Esophagus mucosa (tissue), 1 donor: Measurements from ENCODE around the gene TRAF3. TPM values are rescaled to one million over a fixed set of nuclear protein-coding genes. Genes with fewer than 3 reads are reported as not detected.
A peak's percentile ranks its signal among the peaks of the same experiment; 100 is the strongest.
"Not testable (repeated sequence)": the region's sequence is repeated elsewhere in the genome, so short reads cannot be mapped to it uniquely, and the experiment has no call there.

Source experiments
- ATAC-seq: fragments of 200-7000 bp; cut with Tn5 transposase; one replicate; pipeline ENCODE4 v1.9.1; 2020
- total RNA-seq: library from RNA; stranded (reverse); gene quantifications from one replicate; pipeline ENCODE4 v1.2.4, GENCODE V29; 2023
- donor health status: DM: yes; HTN: yes; CAD: no.

TRAF3 gene
- total RNA-seq, 1 donor from 2014 or later: 15.1 TPM

GRCh38 chr14:102926104-102926503 lies 148.9 kb downstream of the TRAF3 start:
- no peak for ATAC-seq

- ATAC-seq: not testable (repeated sequence)
Observed at GRCh38 chr14:102926840-102927239, 149.6 kb downstream of the TRAF3 start.

DNA sequence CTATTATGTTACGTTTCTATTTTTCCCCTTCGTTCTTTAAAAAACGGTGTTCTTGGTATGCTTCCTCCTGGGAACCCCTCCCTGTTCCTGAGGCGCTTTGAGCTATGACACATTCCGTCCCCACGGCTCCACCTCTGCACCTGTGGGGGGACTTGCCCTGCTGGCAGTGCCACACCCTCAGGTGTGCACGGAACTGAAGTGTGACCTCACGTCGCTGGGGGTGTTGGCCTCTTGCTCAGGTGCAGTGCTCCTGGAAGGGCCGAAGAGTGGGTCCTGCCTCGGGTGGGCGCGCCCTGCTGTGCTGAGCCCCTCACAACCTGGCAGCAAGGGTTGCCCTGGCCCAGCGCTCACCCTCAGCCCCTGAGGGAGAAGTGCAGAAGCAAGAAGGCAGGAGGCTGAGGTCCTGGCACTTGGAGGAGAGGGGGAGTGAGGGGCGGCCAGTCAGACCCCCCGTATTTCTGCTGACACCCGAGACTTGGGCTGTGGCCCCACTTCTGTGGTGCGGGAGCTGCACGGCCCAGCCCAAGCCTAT lies 150.2 kb downstream of the TRAF3 start:
- ATAC-seq: peak; percentile 77

DNA sequence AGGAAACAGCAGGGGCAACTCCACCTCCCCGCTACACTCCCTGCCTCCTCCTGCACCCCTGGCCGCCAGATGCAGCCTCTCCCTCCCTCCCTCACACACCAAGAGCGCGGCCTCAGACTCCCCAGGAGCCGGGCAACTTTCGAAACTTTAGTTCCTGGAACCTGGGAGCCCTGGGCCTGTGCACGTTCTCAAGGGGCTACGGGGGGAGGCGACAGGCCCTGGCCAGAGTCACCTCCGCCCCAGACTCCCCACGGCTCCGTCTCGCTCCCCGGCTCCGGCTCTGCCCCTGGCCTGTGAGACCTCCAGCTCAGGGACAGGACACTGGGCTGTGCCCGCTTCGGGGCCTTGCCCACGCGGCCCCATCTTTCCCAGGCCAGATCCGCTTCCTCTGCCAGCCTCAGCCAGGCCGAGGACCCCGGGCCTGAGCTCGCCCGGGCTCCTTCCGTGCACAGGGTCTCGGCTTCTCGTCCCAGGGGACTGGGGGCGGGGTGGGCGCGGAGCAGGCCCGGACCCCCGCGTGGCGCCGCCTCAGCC lies 150.7 kb downstream of the TRAF3 start:
- ATAC-seq: peak; percentile 50

DNA sequence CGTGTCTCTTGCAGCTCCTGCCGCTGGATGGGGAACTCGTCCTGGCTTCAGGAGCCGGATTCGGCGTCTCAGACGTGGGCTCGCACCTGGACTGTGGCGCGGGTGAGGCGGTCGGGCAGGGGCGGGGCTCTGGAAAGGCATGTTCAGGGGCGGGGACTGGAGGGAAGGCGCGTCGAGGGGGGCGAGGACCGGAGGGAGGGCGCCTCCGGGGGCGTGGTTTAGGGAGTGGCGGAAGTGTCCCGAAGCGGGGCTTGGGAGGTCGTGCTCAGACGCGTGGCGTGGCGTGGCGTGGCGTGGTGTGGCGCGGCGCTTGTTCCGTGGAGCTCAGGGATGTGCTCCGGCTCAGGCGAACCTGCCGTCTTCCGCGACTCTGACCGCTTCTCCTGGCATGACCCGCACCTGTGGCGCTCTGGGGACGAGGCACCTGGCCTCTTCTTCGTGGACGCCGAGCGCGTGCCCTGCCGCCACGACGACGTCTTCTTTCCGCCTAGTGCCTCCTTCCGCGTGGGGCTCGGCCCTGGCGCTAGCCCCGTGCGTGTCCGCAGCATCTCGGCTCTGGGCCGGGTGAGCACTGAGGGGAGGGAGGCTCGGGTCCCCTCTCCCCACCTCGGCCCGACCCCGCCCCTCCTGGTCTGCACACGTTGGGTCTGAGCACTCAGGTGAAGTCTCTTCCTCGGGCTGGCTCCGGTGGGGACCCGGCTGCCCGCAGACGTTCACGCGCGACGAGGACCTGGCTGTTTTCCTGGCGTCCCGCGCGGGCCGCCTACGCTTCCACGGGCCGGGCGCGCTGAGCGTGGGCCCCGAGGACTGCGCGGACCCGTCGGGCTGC lies 151.4 kb downstream of the TRAF3 start:
- ATAC-seq: peak; percentile 80

DNA sequence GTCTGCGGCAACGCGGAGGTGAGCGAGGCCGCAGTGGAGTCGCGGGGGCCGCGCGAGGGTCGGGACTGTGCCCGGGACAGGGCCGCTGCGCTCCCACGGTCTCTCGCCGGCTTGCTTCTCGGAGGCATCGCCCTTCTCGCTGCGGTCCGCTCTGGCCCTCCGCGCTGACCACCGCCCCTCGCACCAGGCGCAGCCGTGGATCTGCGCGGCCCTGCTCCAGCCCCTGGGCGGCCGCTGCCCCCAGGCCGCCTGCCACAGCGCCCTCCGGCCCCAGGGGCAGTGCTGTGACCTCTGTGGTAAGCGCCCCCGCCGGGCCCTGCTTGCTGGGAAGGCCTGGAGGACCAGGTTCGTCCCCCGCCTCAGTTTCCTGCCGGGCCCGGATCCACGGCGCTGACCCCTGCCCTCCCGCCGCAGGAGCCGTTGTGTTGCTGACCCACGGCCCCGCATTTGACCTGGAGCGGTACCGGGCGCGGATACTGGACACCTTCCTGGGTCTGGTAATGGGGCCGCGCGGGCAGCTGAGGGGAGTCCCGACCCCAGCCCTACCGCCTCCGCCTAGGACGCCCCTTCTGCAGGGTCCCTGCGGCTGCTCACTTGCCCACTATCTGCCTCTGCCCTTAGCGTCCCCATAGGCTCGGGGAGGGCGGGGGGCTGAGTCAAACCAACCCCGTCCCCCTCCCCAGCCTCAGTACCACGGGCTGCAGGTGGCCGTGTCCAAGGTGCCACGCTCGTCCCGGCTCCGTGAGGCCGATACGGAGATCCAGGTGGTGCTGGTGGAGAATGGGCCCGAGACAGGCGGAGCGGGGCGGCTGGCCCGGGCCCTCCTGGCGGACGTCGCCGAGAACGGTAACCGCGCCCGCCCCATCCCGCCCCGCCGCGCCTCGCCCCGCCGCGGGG lies 152.2 kb downstream of the TRAF3 start:
- peak; percentile 0 for ATAC-seq

- no peak for ATAC-seq
Observed at GRCh38 chr14:102930138-102930752, 153.0 kb downstream of the TRAF3 start.

GRCh38 chr14:102930753-102931579 lies 153.7 kb downstream of the TRAF3 start:
- ATAC-seq: no peak

- ATAC-seq: no peak
Observed at GRCh38 chr14:102931580-102932285, 154.5 kb downstream of the TRAF3 start.

DNA sequence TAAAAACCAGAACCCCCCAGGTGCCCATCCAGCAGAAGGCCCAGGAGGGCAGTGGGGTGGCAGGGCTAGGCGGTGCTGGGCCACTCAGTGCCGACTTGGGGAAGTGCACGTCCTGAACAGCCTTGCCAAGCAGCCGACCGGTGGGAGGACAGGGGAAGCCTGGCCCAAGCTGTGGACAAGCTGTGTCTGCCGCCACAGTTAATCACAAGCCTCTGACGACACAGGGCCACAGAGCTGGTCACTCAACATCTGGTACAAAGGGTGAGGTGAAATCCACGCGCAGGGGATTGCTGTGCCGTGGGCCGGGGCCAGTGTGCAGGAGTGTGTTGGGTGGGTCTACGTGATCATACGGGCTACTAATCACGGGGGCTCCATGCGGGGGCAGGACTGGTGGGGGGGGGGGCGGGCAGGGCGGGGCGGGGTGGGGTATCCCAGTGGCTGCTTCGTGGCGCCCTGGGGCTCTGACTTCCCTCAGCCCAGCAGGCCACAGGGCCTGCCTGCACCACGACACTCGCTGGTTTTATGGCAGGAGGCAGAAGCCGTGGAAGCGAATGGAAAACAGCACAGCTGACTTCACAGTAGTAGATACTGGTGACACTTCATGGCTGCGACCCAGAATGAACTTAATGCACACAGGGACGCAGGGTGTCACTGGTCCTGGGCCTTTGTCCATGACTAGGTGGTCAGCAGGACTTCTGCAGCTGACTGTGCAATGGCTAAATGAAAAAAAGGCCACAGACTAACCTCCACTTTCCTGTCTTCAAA lies 155.4 kb downstream of the TRAF3 start:
- ATAC-seq: no peak

GRCh38 chr14:102933618-102934231 lies 156.5 kb downstream of the TRAF3 start:
- no peak for ATAC-seq

- no peak for ATAC-seq
Observed at GRCh38 chr14:102935756-102936155, 158.5 kb downstream of the TRAF3 start.

DNA sequence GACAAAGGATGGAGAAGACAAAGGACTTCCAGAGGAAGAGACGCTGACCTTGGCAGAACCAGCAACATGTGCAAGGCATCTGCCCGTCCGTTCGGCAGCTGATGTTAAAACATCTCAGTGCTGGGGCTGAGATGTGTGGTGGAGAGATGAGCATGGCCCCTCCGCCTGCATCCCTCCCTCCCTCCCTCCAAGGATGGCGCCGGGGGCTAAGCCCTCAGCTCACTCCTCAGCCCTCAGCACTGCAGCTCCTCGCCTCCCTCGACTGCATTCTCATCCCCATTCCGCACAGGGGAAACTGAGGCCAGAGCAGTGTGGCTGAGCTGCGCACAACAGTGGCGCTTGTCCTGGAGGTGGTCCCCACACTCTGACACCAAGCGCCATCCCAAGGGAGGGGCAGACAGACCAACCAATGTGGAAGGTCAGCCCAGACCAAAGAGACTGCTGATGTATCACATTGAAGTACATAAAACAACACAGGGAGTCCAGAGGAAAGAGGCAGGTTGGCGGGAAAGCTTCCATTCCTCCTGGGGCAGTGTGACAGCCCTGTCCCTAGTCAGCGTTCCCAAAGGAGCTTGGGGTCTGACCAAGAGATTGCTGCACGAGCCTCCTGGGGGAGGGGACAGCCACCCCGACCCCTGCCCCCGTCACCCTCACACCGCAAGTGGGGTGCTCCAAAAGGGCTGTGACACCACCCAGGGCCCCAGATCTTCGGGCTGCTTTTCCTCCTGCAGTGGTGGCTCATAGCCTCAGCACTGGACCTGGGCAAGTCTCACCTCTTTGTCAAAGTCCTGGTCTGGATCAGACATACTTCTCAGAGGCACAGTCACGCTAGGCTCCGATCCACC lies 160.3 kb downstream of the TRAF3 start:
- no peak for ATAC-seq

DNA sequence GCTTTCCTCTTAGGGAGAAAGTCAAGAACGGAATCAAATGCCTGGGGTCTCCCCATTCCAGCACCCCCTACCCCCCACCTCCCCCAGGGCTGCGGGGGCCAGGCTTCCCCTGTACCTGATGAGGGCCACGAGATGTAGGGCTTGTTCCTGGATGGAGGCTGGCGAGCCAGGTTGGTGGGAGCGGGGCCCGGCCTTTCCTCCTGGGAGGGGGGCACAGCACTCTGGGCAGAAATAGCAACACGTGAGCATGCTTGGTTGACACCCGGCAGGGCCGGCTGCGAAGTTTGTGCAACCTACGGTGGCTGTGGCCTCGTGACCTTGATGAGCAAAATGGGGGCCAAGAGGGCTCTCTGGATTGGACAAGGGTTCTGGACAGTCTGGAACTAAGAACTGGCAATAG lies 160.9 kb downstream of the TRAF3 start:
- ATAC-seq: no peak

GRCh38 chr14:102939329-102939728 lies 162.1 kb downstream of the TRAF3 start:
- no peak for ATAC-seq

DNA sequence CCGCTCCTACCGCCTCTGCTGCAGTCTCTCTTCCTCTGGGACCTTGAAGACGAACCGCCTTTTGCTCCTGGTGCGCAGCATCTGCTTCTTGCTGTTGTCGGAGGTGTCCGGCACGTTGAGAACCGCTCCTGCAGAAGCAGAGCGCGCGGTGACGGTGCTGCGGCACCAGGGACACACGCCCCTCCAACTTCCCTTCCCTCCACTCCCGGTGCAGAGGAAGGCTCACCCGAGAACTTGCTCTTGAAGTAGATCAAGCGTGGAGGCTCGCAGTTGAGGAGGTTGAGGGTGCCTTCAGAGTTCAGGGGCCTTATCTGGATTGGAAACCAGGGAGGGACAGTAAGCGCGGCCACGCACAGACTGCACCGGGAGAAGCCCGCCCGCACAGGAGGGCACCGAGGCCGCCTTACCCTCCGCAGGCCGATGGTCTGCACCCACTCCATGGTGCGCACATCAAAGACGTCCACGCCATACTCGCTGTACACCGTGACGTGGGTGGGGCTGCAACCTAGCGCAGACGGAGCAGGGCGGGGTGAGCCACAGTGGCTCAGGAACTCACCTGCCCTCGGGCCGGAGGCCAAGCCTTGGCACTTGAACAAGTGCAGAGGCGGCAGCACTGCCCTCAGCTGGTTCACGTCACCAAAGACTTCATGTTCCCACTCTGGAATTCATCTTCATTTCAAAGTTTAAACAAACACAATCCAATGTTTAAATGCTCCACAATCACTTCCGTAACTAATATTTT lies 162.7 kb downstream of the TRAF3 start:
- ATAC-seq: peak; percentile 80

- ATAC-seq: no peak
Observed at GRCh38 chr14:102940729-102941362, 163.6 kb downstream of the TRAF3 start.
